GM21786 (cell line): ENCODE data around the gene KRTAP10-6.
"Not testable (repeated sequence)": the region's sequence is repeated elsewhere in the genome, so short reads cannot be mapped to it uniquely, and the experiment has no call there.

Experiments
- ATAC-seq: cut with Tn5 transposase; IDR thresholded peaks from one replicate; pipeline ENCODE4 v1.9.1; 2021; ENCODE audit not compliant: unreplicated experiment

Gene KRTAP10-6

DNA sequence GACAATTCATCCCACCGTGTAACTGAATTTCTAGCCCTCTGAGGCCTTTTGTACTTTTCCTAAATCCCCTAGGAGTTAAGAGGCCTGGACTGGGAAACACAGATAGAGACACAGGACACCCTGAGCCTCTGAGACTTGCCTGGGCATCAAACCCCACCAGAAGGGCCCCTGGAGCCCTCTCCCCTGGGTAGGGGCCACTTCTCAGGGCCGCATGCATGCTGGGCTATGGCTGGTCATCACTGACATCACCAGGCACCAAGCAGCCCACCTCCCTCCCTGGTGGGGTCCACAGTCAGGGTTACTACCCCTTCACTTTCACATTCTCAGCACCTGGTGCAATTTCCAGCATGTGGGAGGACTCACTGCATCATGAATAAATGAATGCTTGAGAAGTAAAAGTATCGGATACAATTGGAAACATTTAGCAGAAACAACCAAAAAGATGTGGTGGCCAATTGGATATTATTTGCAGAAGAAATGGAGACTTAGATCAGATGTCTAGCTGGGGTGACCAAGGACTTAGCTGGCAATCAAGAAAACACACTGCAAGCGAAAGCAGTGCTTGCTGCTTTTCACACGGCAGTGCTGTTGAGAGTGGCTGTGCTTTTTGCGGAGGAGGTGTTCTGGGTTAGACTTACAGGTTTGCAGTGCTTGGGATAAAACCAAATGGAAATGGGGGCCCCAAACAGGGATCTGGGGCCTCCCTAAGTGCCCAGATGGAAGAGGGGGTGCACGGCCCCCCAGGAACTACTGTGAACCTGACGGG is 7.1 kb upstream of the KRTAP10-6 start:
- ATAC-seq: no peak

DNA sequence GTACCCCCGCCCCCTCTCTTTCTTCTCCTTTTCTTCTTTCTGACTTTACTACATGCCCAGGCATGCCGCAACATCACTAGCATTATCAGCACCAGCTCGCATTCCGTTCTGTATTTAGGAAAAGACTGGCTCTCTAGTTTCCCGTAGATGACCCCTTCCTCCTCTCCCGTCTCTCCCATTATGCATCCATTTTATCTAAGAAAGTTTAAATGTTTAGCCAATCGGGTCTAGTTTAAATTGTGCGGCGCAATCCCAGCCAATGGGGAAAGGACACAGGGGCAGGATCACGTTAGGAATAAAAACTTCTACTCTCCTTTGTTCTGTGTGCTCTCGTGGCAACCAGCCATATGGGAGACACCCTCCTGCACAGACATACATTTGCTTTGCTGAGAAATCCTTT is 5.8 kb upstream of the KRTAP10-6 start:
- no peak for ATAC-seq

DNA sequence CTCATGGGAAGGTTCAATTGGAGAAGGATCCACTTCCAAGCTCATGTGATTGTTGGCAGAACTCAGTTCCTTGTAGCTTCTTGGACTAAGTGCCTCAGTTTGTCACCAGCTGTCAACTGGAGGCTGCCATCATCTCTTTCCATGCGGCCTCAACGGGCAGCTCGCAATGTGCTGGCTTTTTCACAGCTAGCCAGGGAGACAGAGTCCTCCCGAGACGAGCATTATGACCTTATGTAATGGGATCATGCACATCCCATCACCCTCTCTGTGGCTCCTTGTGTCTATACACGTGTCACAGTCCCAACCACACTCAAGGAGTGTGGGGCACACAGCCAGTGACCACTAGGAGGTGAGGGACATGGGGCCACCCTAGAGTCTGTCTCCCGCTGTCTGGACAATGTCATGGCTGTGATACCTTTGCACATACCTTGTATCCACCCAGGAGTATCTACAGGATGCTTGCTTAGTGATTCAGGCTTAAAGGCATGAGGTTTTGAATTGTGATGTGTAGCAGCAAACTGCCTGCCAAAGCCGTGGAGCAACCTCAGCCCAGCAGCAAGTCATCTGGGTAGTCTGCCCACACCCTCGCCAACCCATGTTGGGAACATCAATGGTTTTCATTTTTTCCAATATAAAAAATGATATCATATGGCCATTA is 3.9 kb upstream of the KRTAP10-6 start:
- no peak for ATAC-seq

DNA sequence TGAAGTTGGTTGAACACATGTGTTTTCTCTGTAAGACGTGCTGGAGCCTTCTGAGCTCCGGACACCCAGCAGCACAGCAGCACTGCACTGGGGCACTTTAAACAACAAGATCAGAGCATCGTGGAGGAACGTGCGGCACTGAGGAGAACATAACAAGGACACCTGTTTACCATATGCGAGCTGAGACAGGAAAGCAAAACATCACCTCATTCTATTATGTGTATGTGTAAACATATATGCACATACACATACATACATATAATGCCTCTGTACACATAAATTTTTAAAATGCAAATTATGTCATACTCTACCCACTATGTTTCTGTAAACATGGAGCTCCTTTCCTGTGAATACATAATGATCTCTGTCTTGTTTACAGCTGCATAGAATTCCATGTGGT is 3.2 kb upstream of the KRTAP10-6 start:
- ATAC-seq: no peak

DNA sequence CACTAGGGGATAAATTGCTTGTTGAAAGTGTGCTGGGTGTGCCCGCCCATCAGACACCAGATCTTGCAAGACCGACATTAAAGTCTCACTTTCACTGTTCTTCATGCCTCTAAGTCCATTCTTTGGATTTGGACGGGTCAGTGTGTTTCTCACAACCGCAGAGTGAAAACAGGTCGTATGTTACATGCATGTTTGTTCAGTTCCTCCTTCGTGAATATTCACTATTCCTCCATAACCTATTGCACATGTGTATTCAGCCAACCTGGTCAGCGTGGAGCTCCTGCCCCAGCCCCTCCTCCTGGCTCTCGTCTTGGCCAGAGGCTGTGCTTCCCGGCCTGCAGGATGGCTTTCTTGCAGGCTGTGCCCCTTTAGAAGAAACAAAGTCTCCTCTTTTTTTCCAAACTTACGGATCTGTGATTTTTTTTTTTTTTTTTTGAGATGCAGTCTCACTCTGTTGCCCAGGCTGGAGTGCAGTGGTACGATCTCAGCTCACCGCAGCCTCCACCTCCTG is 2.2 kb upstream of the KRTAP10-6 start:
- no peak for ATAC-seq

DNA sequence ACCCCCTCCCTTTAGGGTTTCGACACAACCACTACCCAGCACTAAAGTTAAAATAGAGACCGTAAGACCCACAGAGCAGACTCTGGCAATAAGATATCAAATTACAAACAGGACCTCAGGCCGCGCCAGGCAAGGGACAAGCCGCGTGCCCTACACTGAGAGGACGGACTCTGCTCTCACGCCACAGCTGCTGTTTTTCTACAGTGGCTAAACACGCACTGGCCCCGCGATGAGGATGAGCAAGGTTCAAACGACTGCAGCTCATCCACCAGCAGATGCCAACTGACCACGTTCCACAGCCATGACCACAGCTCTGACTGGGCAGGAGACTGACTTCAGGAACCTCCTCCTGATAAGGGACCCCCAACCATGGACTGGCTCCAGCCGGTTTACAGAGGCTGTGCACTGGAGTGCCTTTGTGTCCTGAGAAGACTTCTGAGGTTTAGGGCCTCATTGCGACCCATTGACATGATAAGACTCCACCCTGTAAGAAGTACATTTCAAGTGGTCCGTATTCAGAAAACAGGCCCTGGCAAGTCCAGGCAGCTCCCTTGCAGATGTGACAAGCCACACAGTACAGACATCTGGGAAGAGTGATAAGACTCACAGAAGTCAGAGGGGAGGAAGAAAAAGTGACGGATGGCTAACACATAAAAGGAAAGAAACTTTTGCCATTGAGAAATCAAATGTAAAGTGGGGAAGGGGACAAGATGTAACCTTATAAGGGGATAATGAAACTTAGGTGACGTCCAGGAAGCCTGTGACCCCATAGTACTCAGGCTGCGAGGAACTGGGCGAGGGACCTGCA is 1.5 kb upstream of the KRTAP10-6 start:
- ATAC-seq: no peak

DNA sequence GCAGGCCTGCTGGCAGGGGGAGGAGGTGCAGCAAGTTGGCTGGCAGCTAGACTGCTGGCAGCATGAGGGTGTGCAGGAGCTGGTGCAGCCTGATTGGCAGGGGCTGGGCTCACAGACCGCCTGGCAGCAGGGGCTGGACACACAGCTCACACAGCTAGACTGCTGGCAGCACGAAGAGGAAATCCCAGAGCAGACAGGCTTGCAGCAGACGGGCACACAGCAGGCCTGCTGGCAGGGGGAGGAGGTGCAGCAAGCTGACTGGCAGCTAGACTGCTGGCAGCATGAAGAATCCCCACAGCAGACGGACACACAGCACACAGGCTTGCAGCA is 539 bp downstream of the KRTAP10-6 start:
- not testable (repeated sequence) for ATAC-seq

DNA sequence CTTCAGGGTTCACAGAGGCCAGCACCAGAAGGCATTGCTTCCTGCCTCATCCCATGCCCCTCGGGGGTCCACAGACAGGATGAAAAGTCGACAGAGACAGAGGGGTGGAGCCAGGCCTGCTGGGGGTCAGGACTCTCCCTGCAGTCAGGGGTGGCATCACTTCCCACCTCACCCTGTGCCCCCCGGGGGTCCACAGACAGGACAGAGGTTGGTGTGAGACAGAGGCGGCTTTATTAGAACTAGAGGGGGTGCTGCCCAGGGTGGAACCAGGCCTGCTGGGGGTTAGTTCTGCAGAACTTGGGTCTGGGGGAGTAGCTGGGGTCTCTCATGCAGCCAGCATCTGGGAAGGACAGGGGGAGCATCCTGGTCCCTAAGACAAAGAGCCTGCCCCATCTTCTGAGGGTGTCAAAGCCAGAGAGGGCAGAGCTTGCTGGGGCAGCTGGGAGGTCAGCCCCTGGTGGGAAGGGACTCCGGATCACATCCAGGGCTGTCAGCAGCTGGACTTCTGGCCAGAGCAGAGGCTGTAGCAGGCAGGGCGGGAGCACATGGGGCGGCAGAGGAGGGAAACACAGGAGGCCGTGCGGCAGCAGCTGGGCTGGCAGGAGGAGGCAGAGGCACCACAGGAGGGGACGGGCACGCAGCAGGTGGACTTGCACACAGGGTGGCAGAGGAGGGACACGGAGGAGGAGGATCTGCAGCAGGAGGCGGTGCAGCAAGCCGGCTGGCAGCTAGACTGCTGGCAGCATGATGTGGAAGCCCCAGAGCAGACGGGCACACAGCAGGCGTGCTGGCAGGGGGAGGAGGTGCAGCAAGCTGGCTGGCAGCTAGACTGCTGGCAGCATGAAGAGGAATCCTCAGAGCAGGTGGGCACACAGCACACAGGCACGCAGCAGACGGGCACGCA is 1.2 kb downstream of the KRTAP10-6 start:
- ATAC-seq: not testable (repeated sequence)

DNA sequence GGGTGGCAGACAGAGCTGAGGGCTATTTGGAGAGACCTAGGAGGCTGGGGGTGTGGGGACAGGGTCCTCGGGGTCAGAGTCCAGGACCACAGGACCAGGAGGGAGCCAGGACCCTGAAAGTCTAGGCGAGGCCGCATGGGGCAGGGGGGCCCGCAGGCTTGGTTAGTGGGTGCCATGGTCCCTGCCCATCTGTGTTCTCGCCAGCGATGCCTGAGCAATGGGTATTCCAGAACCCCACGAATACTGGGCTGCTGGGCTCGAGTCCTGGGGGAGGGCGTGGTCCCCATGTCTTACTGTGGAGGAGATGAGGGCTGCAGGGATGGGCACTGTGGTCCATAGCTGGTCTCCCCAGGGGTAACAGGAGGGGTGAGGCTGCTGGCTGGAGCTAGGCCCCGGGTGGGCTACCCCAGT is 2.0 kb downstream of the KRTAP10-6 start:
- no peak for ATAC-seq

DNA sequence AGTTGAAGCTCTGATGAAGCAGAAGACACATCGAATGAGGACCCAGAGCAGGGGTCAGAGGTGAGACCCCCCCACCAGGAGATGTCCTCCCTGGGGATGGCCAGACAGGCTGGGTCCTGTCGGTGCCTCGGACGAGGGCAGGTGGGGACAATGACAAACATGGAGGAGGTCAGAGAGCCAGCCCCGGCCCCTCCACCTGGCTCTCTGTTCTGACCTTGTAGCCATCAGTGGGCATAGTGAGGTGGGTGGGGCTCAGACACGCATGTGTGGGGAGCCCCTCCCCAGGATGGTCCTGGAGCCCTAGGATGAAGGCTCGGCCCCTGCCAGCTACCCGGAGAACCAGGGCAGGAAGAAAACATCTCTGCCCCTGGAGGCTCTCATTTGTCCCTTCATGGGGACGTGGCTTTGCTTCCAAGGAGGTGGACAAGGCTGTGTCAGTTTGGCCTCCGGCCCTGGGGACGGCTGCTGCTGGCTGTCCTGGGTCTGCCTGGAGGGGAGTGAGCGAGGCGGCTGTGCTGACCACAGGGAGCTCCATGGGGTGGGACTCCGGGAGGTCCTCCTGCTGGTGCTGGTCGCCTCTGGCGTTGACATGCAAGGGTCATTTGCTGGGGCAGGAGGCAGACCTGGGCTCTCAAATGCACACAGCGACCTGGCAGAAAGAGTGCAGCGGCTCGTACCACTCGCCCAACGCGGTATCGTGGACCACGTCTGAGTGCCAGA is 2.6 kb downstream of the KRTAP10-6 start:
- ATAC-seq: no peak

DNA sequence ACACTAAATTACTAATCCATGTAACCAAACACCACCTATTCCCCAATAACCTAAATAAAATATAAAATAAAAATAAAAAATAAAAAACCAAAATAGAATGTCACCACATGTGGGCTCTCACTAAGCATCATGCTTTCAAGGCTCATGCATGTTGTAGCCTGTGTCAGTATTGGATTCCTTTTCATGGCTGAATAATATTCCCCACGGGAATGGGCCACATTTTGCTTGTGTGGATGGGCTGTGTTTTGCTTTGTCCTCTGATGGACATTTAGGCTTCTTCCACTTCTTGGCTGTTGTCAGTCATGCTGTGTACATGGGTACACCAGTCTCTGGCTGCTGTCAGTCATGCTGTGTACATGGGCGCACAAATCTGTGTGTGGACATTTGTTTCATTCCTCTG is 3.2 kb downstream of the KRTAP10-6 start:
- ATAC-seq: no peak

DNA sequence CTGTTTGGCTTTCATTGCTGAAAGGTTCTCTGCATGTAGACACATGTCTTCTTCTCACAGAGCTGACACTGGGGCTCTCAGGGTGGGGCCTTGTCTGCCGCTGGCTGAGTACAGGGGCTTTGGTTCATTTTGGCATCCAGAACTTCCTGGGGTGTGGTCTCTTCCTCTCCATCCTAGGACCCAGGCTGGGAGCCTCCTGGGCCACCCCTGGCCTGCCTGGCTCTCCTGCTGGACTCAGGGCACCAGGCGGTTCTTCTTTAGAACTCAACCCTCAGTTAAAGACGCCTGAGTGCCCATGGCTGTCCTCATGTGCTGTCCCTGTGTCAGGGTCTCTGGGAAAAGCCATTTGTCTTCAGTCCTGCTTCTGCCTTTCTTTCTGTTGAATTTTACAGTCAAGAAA is 6.4 kb downstream of the KRTAP10-6 start:
- no peak for ATAC-seq

DNA sequence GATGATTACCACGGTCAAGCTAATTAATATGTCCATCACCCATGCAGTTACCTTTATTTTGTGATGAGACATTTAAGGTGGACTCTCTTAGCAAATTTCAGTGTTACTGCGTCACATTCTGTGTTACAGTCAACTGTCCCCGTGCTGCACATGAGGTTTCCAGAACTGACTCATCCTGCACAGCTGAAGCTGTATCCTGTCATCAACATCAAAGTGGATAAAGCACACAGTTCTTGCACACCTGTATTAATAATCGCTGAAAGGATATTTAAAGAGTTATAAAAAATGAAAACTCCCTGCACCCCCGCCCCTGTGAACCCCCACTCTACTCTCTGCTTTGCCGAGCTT is 8.5 kb downstream of the KRTAP10-6 start:
- ATAC-seq: no peak

DNA sequence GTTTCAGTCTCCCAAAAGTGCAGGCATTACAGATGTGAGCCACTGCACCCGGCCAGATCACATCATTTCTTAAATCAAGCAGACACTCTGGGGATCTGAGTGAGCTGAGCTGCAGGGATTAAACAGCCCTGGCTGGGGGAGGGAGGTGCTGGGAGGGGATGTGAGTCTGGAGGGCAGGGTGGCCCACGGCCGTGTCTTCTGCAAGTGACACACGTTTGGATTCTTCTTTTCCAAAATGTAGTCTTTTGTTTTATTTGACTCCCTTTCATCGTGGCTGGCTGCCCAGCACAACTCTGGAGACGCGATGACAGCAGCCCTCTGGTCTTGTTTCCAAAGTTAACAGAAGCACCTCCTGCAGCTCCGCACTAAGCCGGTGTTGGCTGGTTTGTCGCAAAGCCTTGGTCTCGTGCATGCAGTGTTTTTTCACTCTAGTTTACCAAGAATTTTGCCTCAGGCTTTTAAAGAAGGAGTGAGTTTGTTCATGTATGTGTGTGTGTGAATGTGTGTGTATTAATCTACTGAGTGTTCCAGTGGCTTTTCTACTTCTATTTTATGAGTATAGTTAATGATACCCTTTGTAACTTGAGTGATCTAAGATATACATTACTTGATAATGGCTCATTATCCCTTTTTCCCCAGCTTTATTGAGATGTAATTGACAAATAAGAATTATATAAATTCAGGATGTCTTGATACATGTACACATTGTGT is 9.1 kb downstream of the KRTAP10-6 start:
- no peak for ATAC-seq

DNA sequence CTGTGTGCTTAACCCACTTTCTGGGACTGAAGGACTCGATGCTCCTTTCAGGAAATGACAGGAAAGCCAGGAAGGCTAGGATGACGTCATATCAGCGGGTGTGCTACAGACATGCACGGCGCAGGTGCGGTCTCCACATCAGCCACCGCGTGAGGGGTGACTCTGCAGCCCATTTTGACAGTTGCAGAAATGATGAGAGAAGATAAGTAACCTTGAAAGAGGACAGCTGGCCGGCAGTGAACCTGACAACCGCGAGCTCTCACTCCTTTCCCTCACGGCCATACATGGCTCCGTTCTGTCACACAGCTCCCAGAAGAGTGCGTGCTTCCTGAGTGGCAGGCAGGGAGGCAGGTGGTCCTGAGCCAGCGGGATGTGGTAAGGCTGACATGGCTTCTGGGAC is 10.2 kb downstream of the KRTAP10-6 start:
- ATAC-seq: no peak

DNA sequence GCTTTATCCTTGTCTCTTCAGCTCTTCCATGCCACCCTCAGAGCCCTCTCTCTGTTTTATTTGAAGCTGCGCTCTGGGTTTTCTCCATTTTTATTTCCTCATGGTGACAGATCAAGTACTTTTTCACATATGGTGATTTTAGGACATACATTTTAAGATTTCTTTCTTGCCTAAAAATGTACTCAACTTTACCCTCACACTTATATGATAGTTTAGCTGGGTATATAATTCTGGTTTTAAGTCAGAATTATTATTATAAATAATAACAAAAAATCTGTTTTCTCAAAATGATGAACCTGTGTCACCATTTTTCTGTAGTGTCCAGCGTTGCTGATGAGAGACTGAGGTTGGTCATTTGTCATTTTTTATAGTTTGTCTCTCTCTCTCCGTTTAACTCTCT is 11.1 kb downstream of the KRTAP10-6 start:
- ATAC-seq: no peak

DNA sequence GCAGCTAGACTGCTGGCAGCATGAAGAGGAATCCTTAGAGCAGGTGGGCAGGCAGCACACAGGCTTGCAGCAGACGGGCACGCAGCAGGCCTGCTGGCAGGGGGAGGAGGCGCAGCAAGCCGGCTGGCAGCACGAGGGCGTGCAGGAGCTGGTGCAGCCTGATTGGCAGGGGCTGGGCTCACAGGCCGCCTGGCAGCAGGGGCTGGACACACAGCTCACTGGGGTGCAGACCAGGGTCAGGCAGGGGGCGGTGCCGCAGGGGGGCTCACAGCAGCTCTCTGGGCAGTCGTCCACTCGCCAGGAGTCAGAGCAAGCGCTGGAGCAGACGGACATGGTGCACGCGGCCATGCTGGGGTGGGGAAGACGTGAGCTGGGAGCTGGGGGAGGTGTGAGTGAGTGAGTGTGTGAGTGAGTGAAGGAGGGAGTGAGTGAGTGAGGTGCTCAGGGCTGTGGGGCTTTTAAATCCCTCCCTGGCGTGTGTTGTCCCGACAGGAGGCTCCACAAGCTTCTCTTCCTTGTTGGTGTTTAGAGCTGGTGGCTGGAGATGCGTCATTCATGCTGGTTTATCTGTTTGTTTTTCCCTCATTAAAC is 12.0 kb downstream of the KRTAP10-6 start, which contains the start of gene KRTAP10-5:
Gene KRTAP10-5, minus strand, starts transcription at position 374 of the 591 bp plus-strand sequence. Its CDS starts 26 bp downstream, at position 348.
- ATAC-seq: not testable (repeated sequence)

DNA sequence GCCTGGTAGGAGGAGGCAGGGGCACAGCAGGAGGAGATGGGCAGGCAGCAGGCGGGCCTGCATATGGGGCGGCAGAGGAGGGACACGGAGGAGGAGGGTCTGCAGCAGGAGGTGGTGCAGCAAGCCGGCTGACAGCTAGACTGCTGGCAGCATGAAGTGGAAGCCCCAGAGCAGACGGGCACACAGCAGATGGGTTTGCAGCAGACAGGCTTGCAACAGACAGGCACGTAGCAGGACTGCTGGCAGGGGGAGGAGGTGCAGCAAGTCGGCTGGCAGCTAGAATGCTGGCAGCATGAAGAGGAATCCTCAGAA is 12.5 kb downstream of the KRTAP10-6 start:
- no peak for ATAC-seq
